ENCODE data around the gene NCL.

- TF ChIP-seq, protein P1, sequence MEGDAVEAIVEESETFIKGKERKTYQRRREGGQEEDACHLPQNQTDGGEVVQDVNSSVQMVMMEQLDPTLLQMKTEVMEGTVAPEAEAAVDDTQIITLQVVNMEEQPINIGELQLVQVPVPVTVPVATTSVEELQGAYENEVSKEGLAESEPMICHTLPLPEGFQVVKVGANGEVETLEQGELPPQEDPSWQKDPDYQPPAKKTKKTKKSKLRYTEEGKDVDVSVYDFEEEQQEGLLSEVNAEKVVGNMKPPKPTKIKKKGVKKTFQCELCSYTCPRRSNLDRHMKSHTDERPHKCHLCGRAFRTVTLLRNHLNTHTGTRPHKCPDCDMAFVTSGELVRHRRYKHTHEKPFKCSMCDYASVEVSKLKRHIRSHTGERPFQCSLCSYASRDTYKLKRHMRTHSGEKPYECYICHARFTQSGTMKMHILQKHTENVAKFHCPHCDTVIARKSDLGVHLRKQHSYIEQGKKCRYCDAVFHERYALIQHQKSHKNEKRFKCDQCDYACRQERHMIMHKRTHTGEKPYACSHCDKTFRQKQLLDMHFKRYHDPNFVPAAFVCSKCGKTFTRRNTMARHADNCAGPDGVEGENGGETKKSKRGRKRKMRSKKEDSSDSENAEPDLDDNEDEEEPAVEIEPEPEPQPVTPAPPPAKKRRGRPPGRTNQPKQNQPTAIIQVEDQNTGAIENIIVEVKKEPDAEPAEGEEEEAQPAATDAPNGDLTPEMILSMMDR (IDR thresholded peaks at IDR 0.05): no peak
- TF ChIP-seq POLR2A (IDR thresholded peaks at IDR 0.05): no peak
- TF ChIP-seq POLR2AphosphoS5 (IDR thresholded peaks at IDR 0.05): peak in 1 of 3 donors; percentile 25
Observed at GRCh38 chr2:231413921-231414476, 50.3 kb downstream of the NCL start.
